Measurements from ENCODE around the gene GLP2R. TPM values are rescaled to one million over a fixed set of nuclear protein-coding genes. Genes with fewer than 3 reads are reported as not detected.

Gene GLP2R
- total and polyA plus RNA-seq, 10 of the 15 experiments (the other 5 are each of a cell fraction or from before 2014, with no cell fraction given): not detected

DNA sequence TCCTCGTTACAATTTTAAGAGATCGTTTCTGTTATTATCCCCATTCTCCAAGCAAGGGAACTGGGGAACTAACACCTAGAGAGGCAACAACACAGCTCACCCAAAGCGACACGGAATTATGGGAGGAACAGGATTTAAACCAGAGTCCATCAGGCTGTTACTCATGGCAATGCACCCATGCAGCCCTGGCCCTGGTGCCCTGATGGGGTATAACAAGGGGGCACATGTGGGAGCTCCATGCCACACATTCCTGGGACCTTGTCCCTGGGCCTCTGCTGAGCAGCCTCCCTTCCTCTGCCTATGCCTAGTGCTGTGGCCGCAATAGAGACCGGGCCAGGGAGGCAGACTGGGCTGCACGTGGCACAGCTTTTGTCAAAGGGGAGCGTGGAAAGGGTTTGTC is 92.6 kb downstream of the GLP2R start:
- Histone ChIP-seq H3K4me2 (ENCODE audit: control insufficient read depth, insufficient read depth) (no peak overlapping the region), H3K4me1 (ENCODE audit: control insufficient read depth, insufficient read depth, low read length) (no peaks in the 10 kb centered on the region), H3K36me3 (ENCODE audit: control insufficient read depth in 2 of 2, insufficient read depth in 2 of 2, low read length in 1 of 2) (no peaks in the 10 kb centered on the region; a peak in 1 of 4 replicates), H3K9ac (ENCODE audit: control insufficient read depth, insufficient read depth, low read length) (no peak overlapping the region), H3K79me2 (ENCODE audit: control insufficient read depth, insufficient read depth, low read length) (no peaks in the 10 kb centered on the region), H2AFZ (ENCODE audit: control insufficient read depth, low read depth, low read length) (no peak overlapping the region), H4K20me1 (ENCODE audit: control insufficient read depth, insufficient read depth) (no peaks in the 10 kb centered on the region), H3K27ac (ENCODE audit: control insufficient read depth, insufficient read depth) (no peak overlapping the region), H3K4me3 (no peak overlapping the region), H3K27me3 (replicated peaks in 1 of 2; ENCODE audit: control insufficient read depth in 2 of 2, insufficient read depth in 2 of 2, low read length in 1 of 2) (no peaks in the 10 kb centered on the region), H3K9me3 (replicated peaks; ENCODE audit: control insufficient read depth, insufficient read depth, low read length) (no peaks in the 10 kb centered on the region)
- ChIA-PET CTCF (interaction anchor here (0.6 to 1.3 kb wide), 2 partner anchors 71 to 696 kb away, joined by 3 to 5 read pairs; no protein-coding TSS in a partner anchor), RAD21 (ENCODE audit: unreplicated experiment) (no interaction called here), POLR2A (no interaction called here), SMC1A (ENCODE audit: uncharacterized antibody, unreplicated experiment) (no interaction called here)
- WGBS (ENCODE audit: insufficient coverage, insufficient replicate concordance, low lambda C conversion rate, missing lambda C conversion rate): 75% methylated on average over 8 of the region's 8 CpGs
- DNase-seq (ENCODE audit: low read depth, low spot score): no peak
- BruUV-seq (replicated peaks): no TSS peak
- intact Hi-C loops (cut with micrococcal nuclease; ENCODE audit: unreplicated experiment) (no loop called here), in situ Hi-C loops (cut with MboI) (no loop called here)
- no peak for ATAC-seq
- no peak for FAIRE-seq
- TF ChIP-seq YY1 (IDR thresholded peaks at IDR 0.05; ENCODE audit: low read depth, low read length) (no peak), ATF2 (IDR thresholded peaks at IDR 0.05; ENCODE audit: low read length) (no peak), BHLHE40 (IDR thresholded peaks at IDR 0.05; ENCODE audit: borderline replicate concordance in 1 of 2, low read depth in 2 of 2, low read length in 1 of 2) (no peak), POLR2AphosphoS2 (IDR thresholded peaks at IDR 0.05; ENCODE audit: low read depth, low read length) (no peak), DPF2 (IDR thresholded peaks at IDR 0.05) (no peak), NR2C2 (IDR thresholded peaks at IDR 0.05; ENCODE audit: borderline replicate concordance, control insufficient read depth, insufficient read length, low read depth) (no peak), RB1 (IDR thresholded peaks at IDR 0.05; ENCODE audit: borderline replicate concordance) (no peak), POU2F2 (IDR thresholded peaks at IDR 0.05; ENCODE audit: borderline replicate concordance, low read depth, low read length) (no peak), CUX1 (IDR thresholded peaks at IDR 0.05; ENCODE audit: insufficient replicate concordance, low read depth, low read length) (no peak), RUNX3 (IDR thresholded peaks at IDR 0.05; ENCODE audit: low read length) (no peak), HDAC6 (IDR thresholded peaks at IDR 0.05; ENCODE audit: unreplicated experiment) (no peak)
- TF ChIP-seq, protein P1, sequence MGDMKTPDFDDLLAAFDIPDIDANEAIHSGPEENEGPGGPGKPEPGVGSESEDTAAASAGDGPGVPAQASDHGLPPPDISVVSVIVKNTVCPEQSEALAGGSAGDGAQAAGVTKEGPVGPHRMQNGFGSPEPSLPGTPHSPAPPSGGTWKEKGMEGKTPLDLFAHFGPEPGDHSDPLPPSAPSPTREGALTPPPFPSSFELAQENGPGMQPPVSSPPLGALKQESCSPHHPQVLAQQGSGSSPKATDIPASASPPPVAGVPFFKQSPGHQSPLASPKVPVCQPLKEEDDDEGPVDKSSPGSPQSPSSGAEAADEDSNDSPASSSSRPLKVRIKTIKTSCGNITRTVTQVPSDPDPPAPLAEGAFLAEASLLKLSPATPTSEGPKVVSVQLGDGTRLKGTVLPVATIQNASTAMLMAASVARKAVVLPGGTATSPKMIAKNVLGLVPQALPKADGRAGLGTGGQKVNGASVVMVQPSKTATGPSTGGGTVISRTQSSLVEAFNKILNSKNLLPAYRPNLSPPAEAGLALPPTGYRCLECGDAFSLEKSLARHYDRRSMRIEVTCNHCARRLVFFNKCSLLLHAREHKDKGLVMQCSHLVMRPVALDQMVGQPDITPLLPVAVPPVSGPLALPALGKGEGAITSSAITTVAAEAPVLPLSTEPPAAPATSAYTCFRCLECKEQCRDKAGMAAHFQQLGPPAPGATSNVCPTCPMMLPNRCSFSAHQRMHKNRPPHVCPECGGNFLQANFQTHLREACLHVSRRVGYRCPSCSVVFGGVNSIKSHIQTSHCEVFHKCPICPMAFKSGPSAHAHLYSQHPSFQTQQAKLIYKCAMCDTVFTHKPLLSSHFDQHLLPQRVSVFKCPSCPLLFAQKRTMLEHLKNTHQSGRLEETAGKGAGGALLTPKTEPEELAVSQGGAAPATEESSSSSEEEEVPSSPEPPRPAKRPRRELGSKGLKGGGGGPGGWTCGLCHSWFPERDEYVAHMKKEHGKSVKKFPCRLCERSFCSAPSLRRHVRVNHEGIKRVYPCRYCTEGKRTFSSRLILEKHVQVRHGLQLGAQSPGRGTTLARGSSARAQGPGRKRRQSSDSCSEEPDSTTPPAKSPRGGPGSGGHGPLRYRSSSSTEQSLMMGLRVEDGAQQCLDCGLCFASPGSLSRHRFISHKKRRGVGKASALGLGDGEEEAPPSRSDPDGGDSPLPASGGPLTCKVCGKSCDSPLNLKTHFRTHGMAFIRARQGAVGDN (IDR thresholded peaks at IDR 0.05): no peak
